ENCODE results near the gene PKD1L1.
"Not testable (repeated sequence)": the region's sequence is repeated elsewhere in the genome, so short reads cannot be mapped to it uniquely, and the experiment has no call there.

Gene PKD1L1

DNA sequence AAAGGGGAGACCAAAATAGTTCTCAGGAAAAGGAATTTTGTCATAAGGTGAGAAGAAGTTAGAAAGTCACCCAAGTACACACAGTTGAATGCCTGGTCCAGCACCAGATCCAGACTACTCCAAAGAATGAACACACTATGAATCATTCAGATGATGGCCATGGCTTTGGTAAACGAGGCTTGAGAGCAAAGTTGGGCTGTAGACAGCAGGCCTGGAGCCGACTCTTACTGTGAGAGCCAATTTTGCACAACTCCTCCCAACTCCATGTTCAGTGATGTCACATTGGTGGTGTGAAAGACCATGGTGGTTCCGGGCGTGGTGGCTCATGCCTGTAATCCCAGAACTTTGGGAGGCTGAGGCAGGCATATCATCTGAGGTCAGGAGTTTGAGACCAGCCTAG, 131.6 kb downstream of the PKD1L1 start:
- no peak for DNase-seq (ENCODE audit: low read depth)

- no peak for DNase-seq (ENCODE audit: low read depth)
These were observed 132.4 kb downstream of the PKD1L1 start for GRCh38 chr7:47815867-47816266.

DNA sequence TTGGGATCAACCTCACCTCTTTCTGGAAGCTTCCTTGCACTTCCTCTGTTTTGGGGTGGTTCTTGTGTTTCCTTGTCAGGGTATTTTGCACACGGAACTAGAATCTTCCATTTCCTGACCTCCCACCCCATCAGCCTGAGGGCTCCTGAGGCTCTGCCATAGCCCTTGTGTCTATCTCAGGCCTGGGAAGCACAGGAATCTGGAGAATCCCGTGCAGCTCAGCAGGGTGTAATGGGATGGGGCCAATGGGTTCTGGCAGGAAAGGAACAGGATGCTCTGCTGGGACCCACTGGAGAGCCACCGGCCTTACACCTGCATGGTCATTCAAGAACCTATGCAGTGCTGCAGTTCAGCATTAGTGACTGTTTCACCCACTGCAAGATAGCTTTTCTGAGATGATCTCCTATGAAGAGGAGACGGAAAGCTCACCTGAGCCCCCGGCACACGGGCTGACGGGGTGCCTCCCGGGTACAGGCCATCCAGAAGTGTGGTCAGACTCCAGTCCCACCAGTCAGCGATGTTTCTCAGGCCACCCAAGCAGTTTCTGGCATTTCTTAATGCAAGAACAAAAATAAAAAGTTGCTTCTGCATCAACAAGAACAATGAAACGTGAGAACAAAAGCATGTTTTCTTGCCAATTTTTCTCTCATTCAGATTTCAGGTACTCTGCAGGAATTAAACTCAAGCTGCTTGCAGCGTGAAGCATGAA, 133.2 kb downstream of the PKD1L1 start:
- no peak for DNase-seq (ENCODE audit: low read depth)

- DNase-seq (ENCODE audit: low read depth), result no peak
These were observed 134.5 kb downstream of the PKD1L1 start for GRCh38 chr7:47813620-47814260.

DNA sequence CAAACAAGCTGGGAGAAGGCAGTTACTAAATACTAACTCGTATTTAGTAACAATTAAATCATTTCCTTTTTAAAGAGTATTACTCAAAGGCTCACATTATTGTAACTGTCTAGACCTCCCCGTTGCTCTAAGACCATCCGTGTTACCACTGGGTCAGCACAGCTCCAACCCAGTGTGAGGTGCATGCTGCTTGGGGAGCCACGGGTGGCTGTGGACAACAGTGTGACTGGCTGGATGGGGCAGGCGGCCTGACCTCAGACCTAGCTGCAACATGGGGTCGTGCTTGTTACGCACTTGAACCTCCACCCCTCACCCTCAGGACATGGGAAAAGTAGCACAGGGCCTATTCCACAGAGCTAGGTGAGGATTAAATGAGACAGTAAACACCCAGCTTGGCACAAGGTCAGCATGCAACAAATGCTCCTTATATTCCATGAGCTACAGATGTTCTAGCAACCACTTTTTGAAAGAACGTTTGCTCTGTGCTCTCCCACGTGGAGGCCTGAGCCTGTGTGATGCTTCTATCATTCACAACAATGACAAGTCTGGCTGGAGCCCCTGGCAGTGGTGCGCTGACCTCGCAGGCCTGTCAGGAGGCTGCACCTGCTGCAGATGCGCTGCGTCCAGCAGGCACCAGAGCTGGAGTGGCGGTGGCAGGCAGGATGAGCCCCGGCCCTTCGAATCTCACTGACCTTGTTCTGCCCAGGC, 135.7 kb downstream of the PKD1L1 start:
- DNase-seq (ENCODE audit: low read depth), result no peak

DNA sequence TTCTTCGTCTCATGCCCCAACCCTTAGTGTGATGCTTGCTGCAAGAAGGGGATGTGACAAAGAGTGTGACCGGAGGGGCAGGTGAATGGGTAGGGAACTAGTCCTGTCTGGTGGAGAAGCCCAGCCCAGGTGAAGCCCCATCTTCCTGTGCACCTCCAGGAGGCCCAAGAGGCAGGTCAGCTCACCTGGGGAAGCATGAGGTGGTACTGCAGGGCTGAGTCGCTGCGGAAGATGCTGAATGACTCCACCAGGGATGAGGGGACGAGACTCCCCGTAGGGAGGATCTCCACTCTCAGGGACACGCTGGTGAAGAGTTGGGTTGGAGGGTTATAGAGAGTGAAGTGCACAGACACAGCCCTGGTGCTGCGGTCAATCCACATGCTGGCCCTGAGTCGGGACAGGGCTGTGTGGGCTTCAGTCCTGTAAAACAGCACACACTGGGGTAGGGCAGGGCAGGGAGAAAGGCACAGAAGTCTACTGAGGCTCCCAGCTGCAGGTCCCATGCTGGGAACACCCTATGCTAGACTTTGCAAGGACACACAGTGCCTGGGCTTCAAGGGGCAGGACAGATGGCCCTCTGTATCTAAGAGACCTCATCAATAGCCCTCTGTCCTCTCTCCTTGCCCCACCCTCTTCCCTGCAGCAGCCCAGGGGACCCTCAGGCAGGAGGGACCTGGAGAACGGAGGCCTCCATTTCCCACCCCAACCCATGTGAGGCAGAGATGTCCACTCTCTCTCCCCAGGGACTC, 136.5 kb downstream of the PKD1L1 start:
- DNase-seq (ENCODE audit: low read depth), result no peak

DNA sequence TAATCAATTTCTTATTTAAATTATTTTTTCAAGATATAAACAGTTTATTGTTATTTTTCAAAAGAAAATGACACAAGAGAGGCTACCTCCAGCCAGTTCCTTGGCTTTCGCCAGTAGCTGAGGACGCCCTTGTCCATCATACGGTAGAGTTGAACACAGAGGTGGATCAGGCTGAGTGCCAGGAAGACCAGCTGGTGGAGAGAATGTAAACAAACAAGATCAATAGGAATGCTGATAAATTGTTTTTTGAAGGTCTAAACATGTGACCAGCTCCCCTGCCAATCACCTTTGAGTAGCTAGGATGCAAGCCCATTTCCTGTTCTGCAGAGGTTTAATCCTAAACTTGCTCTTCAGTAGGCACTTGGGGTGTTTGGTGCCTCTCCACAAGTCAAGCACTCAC, 138.9 kb downstream of the PKD1L1 start:
- no peak for DNase-seq (ENCODE audit: low read depth)

GRCh38 chr7:47808321-47808720, 139.9 kb downstream of the PKD1L1 start:
- no peak for DNase-seq (ENCODE audit: low read depth)

DNA sequence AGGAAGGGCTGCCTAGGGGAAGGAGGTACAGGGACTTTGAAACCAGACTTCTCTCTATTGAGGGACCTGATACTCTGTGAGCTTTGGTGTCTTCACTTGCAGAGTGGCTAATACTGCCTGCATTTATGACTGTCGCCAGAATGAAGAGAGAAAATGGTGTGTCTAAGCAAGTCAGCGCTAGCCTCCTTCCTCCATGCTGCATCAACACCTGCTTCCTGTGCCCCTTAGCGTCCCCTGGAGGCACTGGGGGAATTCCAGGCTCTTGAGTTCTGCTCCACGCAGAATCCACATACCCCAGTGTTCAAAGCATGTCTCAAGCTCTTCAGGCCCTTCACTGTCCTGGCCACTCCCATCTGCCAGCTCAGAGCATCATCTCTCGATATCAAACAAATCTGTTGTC, 140.5 kb downstream of the PKD1L1 start:
- no peak for DNase-seq (ENCODE audit: low read depth)

DNA sequence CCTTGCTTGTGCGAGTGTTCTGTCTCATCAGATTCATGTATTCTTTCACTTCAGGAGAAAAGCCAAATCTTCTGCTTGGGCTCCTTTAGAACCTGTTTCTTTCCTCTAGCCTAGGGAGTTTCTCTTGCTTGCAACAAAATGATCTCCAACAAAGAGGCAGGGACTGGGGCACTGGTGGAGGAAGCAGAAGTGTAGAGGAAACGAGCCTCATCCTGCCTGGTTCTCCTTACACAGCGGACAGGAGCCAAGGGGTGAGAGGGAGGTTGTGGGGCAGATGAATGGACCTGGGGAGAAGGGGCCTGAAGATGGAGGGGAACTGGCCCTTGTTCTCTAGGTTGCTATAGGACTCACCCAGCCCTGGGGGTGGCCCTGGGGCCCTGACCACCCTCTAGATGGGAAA, 141.1 kb downstream of the PKD1L1 start:
- no peak for DNase-seq (ENCODE audit: low read depth)

DNA sequence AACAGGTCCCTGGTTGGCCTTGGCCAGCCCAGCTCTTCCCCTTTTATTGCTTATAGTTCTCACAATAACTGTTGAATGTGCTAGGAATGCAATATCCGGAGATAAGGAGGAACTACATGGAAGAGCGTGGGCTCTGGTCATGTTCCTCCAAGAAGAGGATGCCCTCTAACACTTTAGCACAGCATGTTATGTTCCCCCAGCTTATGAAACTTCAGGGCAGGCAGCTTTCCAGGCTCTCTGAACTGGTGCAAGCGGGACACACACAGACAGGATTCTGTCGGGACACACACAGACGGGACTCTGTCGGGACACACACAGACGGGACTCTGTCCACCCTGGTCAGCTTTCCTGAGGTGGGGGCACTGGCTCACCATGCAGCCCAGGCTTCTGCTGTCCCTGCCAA, 141.6 kb downstream of the PKD1L1 start:
- DNase-seq (ENCODE audit: low read depth), result no peak

DNA sequence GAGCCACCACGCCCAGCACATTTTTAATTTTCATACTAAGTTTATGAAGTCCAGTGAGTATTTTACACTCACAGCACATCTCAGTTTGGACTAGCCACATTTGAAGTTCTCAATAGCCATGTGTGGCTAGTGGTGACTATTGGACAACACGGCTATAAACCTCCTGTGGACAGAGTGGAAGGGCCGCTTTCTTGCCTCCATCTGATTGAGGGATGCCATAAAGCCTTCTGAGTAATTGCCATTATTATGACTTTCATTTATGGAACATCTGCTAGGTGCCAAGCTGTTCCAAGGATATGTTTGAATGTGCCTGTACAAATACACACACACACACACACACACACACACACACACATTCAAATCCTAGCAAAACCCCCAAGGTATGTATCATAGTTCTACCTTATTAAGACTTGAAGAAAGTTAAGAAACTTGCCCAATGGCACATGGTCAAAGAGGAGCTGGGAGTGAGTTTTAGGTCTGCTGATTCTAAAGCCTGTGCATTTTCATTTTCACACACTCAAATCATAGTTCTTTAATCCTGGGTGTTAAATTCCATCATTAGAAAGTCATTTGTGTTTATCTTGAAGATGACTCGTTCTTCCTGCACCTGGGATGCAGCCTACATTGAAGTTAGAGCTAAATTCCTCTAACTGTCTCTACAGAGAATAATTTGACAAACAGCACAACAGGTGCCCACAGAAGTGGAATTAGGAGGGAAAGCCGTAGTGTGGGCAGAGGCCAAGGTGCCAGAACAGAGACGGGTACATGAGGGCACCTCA, 143.3 kb downstream of the PKD1L1 start:
- DNase-seq (ENCODE audit: low read depth), result no peak

DNA sequence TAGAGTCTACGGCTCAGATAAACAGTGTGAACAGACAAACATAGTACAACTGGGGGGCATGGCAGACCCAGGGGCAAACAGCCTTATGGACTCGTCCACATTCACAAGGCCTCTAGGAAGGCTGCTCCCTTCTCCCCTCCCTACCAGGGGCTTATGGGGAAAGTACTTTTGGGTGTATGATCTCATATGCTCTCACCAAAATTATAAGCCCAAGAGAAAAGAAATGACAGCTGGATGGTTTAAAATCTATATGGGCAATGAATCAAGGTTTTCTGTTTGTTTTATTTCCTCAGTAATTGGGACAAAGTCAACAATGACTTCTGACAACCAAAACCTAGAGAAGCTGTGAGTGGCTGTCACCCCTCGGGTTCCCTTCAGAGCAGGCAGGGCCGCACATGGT, 144.4 kb downstream of the PKD1L1 start:
- no peak for DNase-seq (ENCODE audit: low read depth)

GRCh38 chr7:47803025-47803424, 145.2 kb downstream of the PKD1L1 start:
- DNase-seq (ENCODE audit: low read depth), result no peak

DNA sequence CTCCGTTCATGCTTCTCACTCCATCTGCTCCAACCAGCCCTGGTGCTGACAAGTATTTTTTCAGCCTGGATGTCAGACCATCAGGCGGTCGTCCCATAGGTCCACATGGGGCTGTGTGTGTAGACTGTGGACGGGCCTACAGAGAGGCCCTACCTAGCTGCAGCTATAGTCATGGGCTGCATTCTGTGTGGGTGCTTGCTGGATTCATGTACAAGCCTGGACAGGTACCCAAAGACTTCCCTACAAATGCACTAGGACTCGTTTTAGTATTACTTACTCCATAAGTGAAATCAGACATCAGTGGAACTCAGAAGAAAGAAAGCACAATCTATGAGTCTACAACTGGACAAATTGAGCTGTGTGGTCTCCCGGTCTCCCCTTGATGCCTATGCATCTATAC, 146.8 kb downstream of the PKD1L1 start:
- no peak for DNase-seq (ENCODE audit: low read depth)

DNA sequence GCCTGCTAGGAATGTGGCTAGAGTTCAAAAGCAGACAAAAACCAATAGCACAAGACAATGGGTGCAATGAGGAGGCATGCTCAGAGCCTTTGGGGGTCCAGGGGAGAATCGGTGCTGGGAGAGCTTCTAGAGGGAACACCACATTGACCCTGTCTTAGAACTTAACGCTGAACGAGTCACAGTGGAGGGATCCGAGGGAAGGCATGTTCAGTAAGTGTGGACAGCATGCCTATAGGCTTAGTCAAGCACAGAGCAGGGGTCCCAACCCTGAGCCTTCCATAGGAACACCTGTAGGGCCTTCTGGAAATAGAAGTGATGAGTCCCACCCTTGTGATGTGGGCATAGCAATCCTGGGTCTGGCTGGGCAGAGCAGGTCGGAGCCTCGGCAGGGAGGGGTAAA, 148.7 kb downstream of the PKD1L1 start:
- DNase-seq (ENCODE audit: low read depth), result no peak

GRCh38 chr7:47796347-47796746, 151.9 kb downstream of the PKD1L1 start:
- no peak for DNase-seq (ENCODE audit: low read depth)

DNA sequence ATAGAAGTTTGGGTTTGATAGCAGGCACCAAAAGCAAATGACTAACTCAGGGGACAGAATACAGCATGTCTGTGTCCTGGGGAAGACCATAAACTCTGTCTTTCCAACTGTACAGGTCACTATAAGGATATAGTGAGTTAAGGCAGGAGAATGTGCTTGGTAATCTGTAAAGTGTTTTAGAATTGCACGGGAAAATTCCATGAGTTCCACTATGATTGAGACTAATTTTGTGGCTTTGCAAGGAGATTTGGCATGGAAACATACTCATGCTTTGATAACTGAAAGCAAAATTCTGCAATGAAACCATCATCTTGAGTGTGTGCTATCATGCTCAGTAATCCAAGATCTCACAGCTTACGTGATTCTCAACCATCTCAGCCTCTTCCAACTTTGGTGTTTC, 152.6 kb downstream of the PKD1L1 start:
- DNase-seq (ENCODE audit: low read depth), result no peak

GRCh38 chr7:47795126-47795525, 153.1 kb downstream of the PKD1L1 start:
- DNase-seq (ENCODE audit: low read depth), result not testable (repeated sequence)

DNA sequence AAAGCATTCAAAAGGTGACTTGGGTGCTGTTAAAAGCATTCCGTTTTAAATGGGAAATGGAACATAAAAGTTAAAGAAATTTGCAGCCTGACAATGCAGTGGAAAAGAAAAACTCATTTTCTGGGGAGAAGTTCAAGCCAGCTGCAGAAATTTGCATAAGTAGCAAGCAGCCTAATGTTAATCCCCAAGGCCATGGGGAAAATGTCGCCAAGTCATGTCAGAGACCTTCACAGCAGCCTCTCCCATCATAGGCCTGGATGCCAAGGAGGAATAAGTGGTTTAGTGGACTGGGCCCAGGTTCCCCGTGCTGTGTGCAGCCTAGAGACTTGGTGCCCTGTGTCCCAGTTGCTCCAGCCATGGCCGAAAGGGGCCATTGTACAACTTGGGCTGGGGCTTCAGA, 154.2 kb downstream of the PKD1L1 start:
- no peak for DNase-seq (ENCODE audit: low read depth)

- DNase-seq (ENCODE audit: low read depth), result not testable (repeated sequence)
These were observed 155.1 kb downstream of the PKD1L1 start for GRCh38 chr7:47793186-47793585.

All from stimulated activated CD8-positive, alpha-beta memory T cell treated with anti-CD3 and anti-CD28 coated beads, Interleukin-7, amount 100 ng/mL, for 24 hours (primary cell).